Stimulated activated effector memory CD8-positive, alpha-beta T cell treated with anti-CD3 and anti-CD28 coated beads, Interleukin-12 subunit alpha, Interleukin-12 subunit beta, amount 100 ng/mL, for 72 hours (primary cell): ENCODE results near the gene PKD1.

Experiments used
- ATAC-seq: fragments of 150-1000 bp; cut with Tn5 transposase; 2 replicates; pipeline ENCODE4 v1.10.0; 2021
- DNase-seq, 2 donors: peaks; one replicate each; pipeline ENCODE4 v3.0.0; 2021 to 2022; ENCODE audit warnings: low spot score in 2 of 2
- H3K27ac Mint-ChIP-seq: one replicate; pipeline ENCODE4 v1.8.0; 2022; ENCODE audit warnings: mild to moderate bottlenecking, mixed read lengths
- H3K36me3 Mint-ChIP-seq: one replicate; pipeline ENCODE4 v1.8.0; 2022; ENCODE audit warnings: mild to moderate bottlenecking, mixed read lengths
- H3K4me1 Mint-ChIP-seq: one replicate; pipeline ENCODE4 v1.8.0; 2022; ENCODE audit warnings: mixed read lengths
- H3K4me3 Mint-ChIP-seq: one replicate; pipeline ENCODE4 v1.8.0; 2022; ENCODE audit warnings: mild to moderate bottlenecking, mixed read lengths
- H3K9me3 Mint-ChIP-seq: one replicate; pipeline ENCODE4 v1.8.0; 2022; ENCODE audit warnings: mixed read lengths

Gene PKD1

DNA sequence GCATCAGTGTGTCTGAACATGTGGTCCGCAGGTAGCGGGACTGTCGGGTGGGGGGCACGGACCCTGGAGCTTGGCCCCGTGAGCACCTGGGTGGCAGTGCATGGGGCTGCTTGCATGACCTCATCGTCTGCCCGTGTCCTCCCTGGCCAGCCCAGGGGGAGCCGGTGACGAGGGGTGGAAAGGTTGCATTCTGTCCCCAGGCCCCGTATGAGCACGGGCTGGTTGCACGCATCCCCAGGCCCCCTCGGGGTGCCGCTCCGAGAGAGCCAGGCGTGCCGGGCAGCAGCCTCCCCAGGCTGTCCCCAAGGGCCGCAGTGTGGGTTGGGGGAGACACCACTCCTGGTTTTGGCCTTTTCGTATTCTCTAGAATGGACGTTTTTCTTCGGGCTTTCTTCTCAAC lies 58.0 kb downstream of the PKD1 start:
- no peak for ATAC-seq
- Mint-ChIP-seq H3K27ac (no peak overlapping the region), H3K4me3 (no peak overlapping the region), H3K4me1 (peaks cover 5% of the 10 kb centered on the region), H3K36me3 (peaks cover 36% of the 10 kb centered on the region), H3K9me3 (no peaks in the 10 kb centered on the region)
- no peak for DNase-seq

DNA sequence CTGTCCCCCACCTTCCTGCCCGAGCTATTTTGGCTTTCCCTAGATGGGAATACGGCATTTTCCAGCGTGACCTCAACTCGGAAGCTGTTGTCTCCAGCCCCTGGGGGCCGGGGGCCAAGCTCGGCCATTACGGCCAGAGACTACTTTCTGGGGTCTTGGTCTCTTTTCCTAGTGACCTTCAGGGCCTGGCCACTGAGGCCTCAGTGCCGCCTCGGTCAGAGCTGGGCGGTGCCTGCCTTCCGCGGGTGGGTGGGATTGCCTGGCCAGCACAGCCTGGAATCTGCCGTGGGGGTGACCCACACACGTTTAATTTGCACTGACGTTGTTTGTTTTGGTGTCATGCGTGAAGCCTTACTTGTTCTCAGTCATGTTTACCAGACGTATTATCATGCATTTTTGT lies 58.7 kb downstream of the PKD1 start:
- Mint-ChIP-seq H3K36me3 (peaks cover 43% of the 10 kb centered on the region), H3K27ac (no peak overlapping the region), H3K4me1 (peaks cover under 1% of the 10 kb centered on the region), H3K4me3 (no peak overlapping the region), H3K9me3 (no peaks in the 10 kb centered on the region)
- ATAC-seq (no peak), DNase-seq (no peak)

- no peak overlapping the region for H3K27ac Mint-ChIP-seq
- DNase-seq, result no peak
- no peaks in the 10 kb centered on the region for H3K9me3 Mint-ChIP-seq
- H3K4me1 Mint-ChIP-seq, result no peaks in the 10 kb centered on the region
- ATAC-seq, result no peak
- H3K4me3 Mint-ChIP-seq, result no peak overlapping the region
- H3K36me3 Mint-ChIP-seq, result peaks cover 45% of the 10 kb centered on the region
Measured at GRCh38 chr16:2076072-2076865, 59.4 kb downstream of the PKD1 start.

GRCh38 chr16:2075631-2076030 lies 60.1 kb downstream of the PKD1 start:
- Mint-ChIP-seq H3K36me3 (peaks cover 42% of the 10 kb centered on the region), H3K27ac (no peak overlapping the region), H3K4me1 (no peaks in the 10 kb centered on the region), H3K9me3 (no peaks in the 10 kb centered on the region), H3K4me3 (no peak overlapping the region)
- no peak for DNase-seq
- no peak for ATAC-seq

DNA sequence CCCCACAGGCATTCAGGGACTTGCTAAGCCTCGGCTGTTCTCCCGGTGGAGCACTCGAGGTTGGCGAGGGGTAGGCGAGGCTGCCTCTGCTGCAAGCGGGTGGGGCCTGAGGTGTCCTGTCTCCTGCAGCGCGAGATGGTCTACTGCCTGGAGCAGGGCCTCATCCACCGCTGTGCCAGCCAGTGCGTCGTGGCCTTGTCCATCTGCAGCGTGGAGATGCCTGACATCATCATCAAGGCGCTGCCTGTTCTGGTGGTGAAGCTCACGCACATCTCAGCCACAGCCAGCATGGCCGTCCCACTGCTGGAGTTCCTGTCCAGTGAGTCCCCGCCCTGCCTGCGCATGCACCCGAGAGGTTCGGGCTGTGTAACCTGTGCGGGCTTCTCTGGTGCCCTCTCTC lies 61.6 kb downstream of the PKD1 start:
- no peak overlapping the region for H3K4me3 Mint-ChIP-seq
- peak overlapping the region; percentile 60 for H3K27ac Mint-ChIP-seq
- peaks cover 48% of the 10 kb centered on the region for H3K36me3 Mint-ChIP-seq
- H3K9me3 Mint-ChIP-seq, result no peaks in the 10 kb centered on the region
- no peak for ATAC-seq
- DNase-seq, result no peak
- no peaks in the 10 kb centered on the region for H3K4me1 Mint-ChIP-seq

DNA sequence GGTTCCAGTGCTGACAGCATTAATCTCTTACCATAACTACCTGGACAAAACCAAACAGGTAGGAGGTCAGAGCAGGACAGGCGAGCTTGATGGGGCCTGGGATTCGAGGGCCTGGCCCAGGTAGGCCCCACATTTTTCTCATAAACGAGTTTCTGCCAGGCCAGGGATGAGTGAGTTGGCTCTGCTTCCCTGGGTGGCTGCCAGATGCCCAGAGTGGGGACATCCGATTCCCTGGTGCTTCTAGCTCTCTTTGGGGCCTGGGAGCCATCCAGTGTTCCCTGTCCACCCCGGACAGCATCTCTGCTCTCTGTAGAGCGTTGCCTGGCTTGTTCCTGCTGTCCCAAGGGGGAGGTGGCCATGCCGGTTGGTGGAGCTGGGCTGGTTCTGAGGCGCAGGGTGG lies 62.8 kb downstream of the PKD1 start:
- DNase-seq, result no peak
- no peaks in the 10 kb centered on the region for H3K4me1 Mint-ChIP-seq
- H3K27ac Mint-ChIP-seq, result peak overlapping the region; percentile 70
- H3K36me3 Mint-ChIP-seq, result peaks cover 57% of the 10 kb centered on the region
- no peaks in the 10 kb centered on the region for H3K9me3 Mint-ChIP-seq
- no peak overlapping the region for H3K4me3 Mint-ChIP-seq
- no peak for ATAC-seq

GRCh38 chr16:2071454-2072202 lies 64.1 kb downstream of the PKD1 start:
- H3K4me3 Mint-ChIP-seq, result no peak overlapping the region
- ATAC-seq (no peak), DNase-seq (no peak)
- H3K4me1 Mint-ChIP-seq, result no peaks in the 10 kb centered on the region
- H3K36me3 Mint-ChIP-seq, result peaks cover 59% of the 10 kb centered on the region
- H3K27ac Mint-ChIP-seq, result peak overlapping the region; percentile 29
- H3K9me3 Mint-ChIP-seq, result no peaks in the 10 kb centered on the region

DNA sequence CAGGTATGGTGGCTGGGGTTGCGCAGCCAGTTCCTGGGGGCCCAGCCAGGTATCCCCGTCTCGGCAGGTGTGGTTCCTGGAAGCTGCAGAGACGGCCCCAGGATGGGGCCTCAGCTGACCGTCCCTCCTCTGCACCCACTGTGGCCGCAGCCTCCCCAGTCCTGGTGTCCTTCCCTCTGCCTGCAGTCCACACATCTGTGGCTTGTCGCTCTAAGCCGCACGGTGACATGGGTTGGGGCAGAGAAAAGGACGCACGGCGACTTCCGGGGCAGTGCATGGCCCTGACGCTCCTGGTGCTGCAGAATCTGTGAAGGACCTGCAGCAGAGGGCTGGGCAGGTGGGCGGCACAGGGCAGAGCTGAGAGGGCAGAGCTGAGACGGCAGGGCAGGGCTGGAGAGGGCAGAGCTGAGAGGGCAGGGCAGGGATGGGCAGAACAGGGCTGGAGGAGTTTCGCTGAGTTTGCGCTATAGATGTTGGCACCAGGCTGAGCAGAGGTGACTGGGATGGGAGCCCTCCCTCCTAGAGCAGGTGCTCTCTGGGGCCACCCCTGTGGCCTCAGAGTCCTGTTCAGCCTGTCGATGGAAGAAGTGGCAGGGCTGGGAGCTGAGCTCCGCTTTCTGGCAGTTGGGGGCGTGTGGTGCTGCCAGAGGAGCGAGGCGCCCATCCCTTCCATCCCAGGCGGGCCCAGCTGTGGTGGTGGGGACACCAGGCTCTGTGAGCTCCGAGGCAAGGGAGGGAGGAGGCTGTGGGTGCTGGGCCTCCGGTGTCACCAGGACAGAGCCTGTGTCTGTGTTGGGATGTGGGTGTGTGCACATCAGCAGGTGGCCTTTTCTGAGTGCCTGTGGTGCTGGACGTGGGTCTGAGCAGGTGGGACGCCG lies 64.9 kb downstream of the PKD1 start:
- no peak overlapping the region for H3K27ac Mint-ChIP-seq
- no peak for DNase-seq
- no peak overlapping the region for H3K4me3 Mint-ChIP-seq
- H3K4me1 Mint-ChIP-seq, result peaks cover 5% of the 10 kb centered on the region
- peaks cover 64% of the 10 kb centered on the region for H3K36me3 Mint-ChIP-seq
- ATAC-seq, result no peak
- no peaks in the 10 kb centered on the region for H3K9me3 Mint-ChIP-seq

GRCh38 chr16:2066139-2066538 lies 69.6 kb downstream of the PKD1 start:
- Mint-ChIP-seq H3K9me3 (no peaks in the 10 kb centered on the region), H3K4me1 (peaks cover 6% of the 10 kb centered on the region), H3K27ac (no peak overlapping the region), H3K36me3 (peaks cover 63% of the 10 kb centered on the region), H3K4me3 (no peak overlapping the region)
- no peak for ATAC-seq
- DNase-seq, result no peak

- Mint-ChIP-seq H3K4me3 (no peak overlapping the region), H3K36me3 (peaks cover 64% of the 10 kb centered on the region), H3K9me3 (no peaks in the 10 kb centered on the region), H3K27ac (no peak overlapping the region), H3K4me1 (peaks cover 6% of the 10 kb centered on the region)
- DNase-seq (no peak), ATAC-seq (no peak)
Measured at GRCh38 chr16:2064368-2064945, 71.2 kb downstream of the PKD1 start.

- DNase-seq (no peak), ATAC-seq (no peak)
- H3K36me3 Mint-ChIP-seq, result peaks cover 63% of the 10 kb centered on the region
- H3K4me1 Mint-ChIP-seq, result peaks cover 6% of the 10 kb centered on the region
- H3K9me3 Mint-ChIP-seq, result no peaks in the 10 kb centered on the region
- H3K4me3 Mint-ChIP-seq, result no peak overlapping the region
- H3K27ac Mint-ChIP-seq, result no peak overlapping the region
Measured at GRCh38 chr16:2063861-2064260, 71.8 kb downstream of the PKD1 start.

DNA sequence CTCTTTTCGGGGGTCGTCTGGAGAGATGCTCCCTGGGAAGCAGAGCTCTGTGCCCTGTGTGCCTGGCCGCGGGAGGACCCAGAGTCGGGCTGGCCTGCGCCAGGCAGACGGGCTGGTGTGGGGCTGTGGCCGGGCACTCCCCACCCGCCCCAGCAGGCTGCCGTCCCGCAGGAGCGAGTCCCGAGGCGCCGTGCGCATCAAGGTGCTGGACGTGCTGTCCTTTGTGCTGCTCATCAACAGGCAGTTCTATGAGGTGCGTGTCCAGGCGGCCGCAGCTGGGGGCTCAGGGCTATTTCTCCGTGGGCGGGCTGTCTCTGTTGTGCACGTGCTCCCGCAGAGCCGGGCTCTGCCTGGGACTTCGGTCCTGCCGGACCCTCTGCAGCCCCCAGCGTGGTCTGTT lies 72.9 kb downstream of the PKD1 start:
- H3K9me3 Mint-ChIP-seq, result no peaks in the 10 kb centered on the region
- H3K4me1 Mint-ChIP-seq, result peaks cover 11% of the 10 kb centered on the region
- ATAC-seq (no peak), DNase-seq (no peak)
- no peak overlapping the region for H3K4me3 Mint-ChIP-seq
- peaks cover 57% of the 10 kb centered on the region for H3K36me3 Mint-ChIP-seq
- no peak overlapping the region for H3K27ac Mint-ChIP-seq

- peaks cover 11% of the 10 kb centered on the region for H3K4me1 Mint-ChIP-seq
- ATAC-seq (no peak), DNase-seq (no peak)
- no peaks in the 10 kb centered on the region for H3K9me3 Mint-ChIP-seq
- H3K36me3 Mint-ChIP-seq, result peaks cover 44% of the 10 kb centered on the region
- H3K27ac Mint-ChIP-seq, result no peak overlapping the region
- H3K4me3 Mint-ChIP-seq, result no peak overlapping the region
Measured at GRCh38 chr16:2061526-2061925, 74.2 kb downstream of the PKD1 start.

DNA sequence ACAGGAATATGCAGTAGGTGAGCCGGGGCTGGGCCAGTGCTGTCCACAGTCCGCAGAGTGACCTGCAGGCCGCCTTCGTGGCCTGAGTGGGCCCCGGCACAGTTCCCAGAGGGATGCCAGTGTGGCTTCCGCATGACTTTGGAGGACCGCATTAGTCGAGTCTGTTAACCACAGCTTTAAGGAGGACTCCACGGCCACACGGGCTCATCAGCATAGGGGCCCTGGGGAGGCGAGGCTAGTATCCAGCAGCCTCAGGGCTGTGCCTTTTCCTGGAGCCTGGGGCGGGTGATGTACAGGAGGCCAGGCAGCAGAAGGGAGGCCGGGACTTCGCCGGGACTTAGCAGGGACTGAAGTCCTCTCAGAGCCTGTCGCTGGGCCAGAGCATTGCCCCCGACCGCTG lies 74.7 kb downstream of the PKD1 start:
- no peak for DNase-seq
- H3K9me3 Mint-ChIP-seq, result no peaks in the 10 kb centered on the region
- H3K27ac Mint-ChIP-seq, result no peak overlapping the region
- no peak overlapping the region for H3K4me3 Mint-ChIP-seq
- no peak for ATAC-seq
- peaks cover 8% of the 10 kb centered on the region for H3K4me1 Mint-ChIP-seq
- peaks cover 40% of the 10 kb centered on the region for H3K36me3 Mint-ChIP-seq

DNA sequence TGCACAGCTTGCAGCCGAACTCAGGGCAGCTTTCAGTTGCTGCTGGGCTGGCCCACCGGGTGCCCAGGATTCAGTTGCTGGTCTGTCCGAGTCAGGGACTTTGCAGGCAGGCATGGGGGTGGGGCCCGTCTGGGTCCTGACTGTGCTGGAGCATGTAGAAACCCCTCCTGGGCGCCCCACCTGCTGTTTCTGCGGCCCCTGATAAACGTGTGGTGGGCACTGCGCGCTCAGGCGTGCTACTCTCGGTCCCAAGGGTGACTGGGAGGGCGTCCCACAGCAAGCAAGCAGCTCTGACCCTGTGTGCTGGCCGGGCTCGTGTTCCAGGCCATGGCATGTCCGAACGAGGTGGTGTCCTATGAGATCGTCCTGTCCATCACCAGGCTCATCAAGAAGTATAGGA lies 75.4 kb downstream of the PKD1 start:
- Mint-ChIP-seq H3K4me1 (peaks cover 5% of the 10 kb centered on the region), H3K27ac (no peak overlapping the region), H3K4me3 (no peak overlapping the region), H3K9me3 (no peaks in the 10 kb centered on the region), H3K36me3 (peaks cover 37% of the 10 kb centered on the region)
- no peak for DNase-seq
- ATAC-seq, result no peak
